ENCODE results near the gene ATOH7.

- TF ChIP-seq POLR2AphosphoS5 (IDR thresholded peaks at IDR 0.05; ENCODE audit: low read depth, low read length) (no peak), POLR2A (IDR thresholded peaks at IDR 0.05; ENCODE audit: low read depth, low read length) (no peak), TAF1 (IDR thresholded peaks at IDR 0.05; ENCODE audit: borderline replicate concordance, low read depth, low read length) (no peak)
Observed at GRCh38 chr10:68222391-68222790, 9.5 kb downstream of the ATOH7 start.

All from GM12892 (cell line).